ENCODE data around the gene SAA1.
"Not testable (repeated sequence)": the region's sequence is repeated elsewhere in the genome, so short reads cannot be mapped to it uniquely, and the experiment has no call there.

Gene SAA1

GRCh38 chr11:18243783-18244362, 22.2 kb upstream of the SAA1 start:
- no peaks in the 10 kb centered on the region for H3K27me3 ChIP-seq (ENCODE audit: insufficient read depth, poor library complexity, severe bottlenecking)
- H3K27ac ChIP-seq (replicated peaks) = no peak overlapping the region
- no peak overlapping the region for H3K4me3 ChIP-seq (replicated peaks; ENCODE audit: insufficient read depth, low read length)
- no peak for TF ChIP-seq REST (IDR thresholded peaks at IDR 0.05; ENCODE audit: insufficient replicate concordance, low read depth)
- peak; percentile 91 for TF ChIP-seq CTCF (IDR thresholded peaks at IDR 0.05; ENCODE audit: insufficient read depth, low read length)
- TF ChIP-seq SPI1 (IDR thresholded peaks at IDR 0.05; ENCODE audit: borderline replicate concordance, low read depth) = no peak; the same call in 1 of the 2 replicates
- DNase-seq (ENCODE audit: low read depth in 1 of 2, low spot score in 1 of 2) = peak; percentile 63 to 77

GRCh38 chr11:18245396-18245795, 20.7 kb upstream of the SAA1 start:
- Histone ChIP-seq H3K27me3 (ENCODE audit: insufficient read depth, poor library complexity, severe bottlenecking) (no peaks in the 10 kb centered on the region), H3K4me3 (replicated peaks; ENCODE audit: insufficient read depth, low read length) (no peak overlapping the region), H3K27ac (replicated peaks) (no peak overlapping the region)
- TF ChIP-seq CTCF (IDR thresholded peaks at IDR 0.05; ENCODE audit: insufficient read depth, low read length) = no peak
- TF ChIP-seq GABPA (IDR thresholded peaks at IDR 0.05; ENCODE audit: low read depth) = no peak
- TF ChIP-seq SPI1 (IDR thresholded peaks at IDR 0.05; ENCODE audit: borderline replicate concordance, low read depth) = no peak
- TF ChIP-seq REST (IDR thresholded peaks at IDR 0.05; ENCODE audit: insufficient replicate concordance, low read depth) = no peak
- TF ChIP-seq POLR2AphosphoS5 (IDR thresholded peaks at IDR 0.05; ENCODE audit: low read depth) = no peak
- no peak for DNase-seq (ENCODE audit: low read depth in 1 of 2, low spot score in 1 of 2)

DNA sequence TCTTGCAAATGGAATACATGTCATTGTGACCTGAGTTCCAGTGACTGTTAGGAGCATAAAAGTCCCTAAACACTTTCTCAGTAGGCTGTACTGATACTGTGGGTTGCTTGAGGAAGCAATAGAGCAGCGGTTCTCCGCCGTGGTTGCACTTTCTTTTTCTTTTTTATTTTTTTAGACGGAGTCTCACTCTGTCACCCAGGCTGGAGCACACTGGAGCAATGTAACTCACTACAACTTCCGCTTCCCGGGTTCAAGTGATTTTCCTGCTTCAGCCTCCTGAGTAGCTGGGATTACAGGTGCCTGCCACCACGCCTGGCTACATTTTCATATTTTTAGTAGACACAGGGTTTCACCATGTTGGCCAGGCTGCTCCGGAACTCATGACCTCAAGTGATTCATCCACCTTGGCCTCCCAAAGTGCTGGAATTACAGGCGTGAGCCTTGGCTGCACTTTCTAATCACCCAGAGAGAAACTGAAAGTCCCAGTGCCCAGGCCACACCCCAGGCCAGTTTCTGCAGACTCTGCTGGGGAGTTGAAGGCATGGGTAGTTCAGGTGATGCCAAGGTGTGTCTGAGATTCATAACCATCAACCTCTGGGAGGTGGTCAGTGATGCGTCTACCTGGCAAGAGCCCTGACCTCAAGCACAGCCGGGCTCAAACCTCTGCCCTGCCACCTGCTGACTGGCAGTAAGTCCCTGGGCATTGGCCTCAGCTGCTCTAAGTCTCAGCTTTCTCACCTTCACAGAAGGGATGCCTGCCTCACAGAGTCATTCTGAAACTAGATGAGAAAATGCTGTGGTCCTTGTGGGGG, 19.5 kb upstream of the SAA1 start:
- H3K27me3 ChIP-seq (ENCODE audit: insufficient read depth, poor library complexity, severe bottlenecking); H3K4me3 ChIP-seq (replicated peaks; ENCODE audit: insufficient read depth, low read length); DNase-seq (ENCODE audit: low read depth in 1 of 2, low spot score in 1 of 2); H3K27ac ChIP-seq (replicated peaks): not testable (repeated sequence)

DNA sequence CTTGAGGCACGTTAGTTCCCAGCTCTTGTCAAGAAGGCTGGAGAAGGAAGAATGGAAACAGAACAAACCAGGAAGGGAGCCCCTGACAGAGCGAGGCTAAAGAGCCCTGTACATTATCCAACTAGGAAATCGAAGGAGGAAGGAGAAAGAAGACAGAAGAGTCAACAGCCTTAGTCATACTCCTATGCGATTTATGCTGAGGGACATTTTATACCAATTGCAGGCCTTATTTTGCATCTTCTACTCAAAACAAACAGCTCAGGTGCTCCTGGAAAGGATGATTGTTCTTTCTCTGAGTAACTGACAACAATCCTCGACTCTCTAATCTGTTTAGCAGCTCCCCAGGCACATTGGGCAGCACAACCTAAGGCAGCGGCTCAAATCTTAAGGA, 18.9 kb upstream of the SAA1 start:
- not testable (repeated sequence) for H3K27ac ChIP-seq (replicated peaks); DNase-seq (ENCODE audit: low read depth in 1 of 2, low spot score in 1 of 2); H3K27me3 ChIP-seq (ENCODE audit: insufficient read depth, poor library complexity, severe bottlenecking); H3K4me3 ChIP-seq (replicated peaks; ENCODE audit: insufficient read depth, low read length)

- TF ChIP-seq GABPA (IDR thresholded peaks at IDR 0.05; ENCODE audit: low read depth) (no peak), REST (IDR thresholded peaks at IDR 0.05; ENCODE audit: insufficient replicate concordance, low read depth) (no peak), CTCF (IDR thresholded peaks at IDR 0.05; ENCODE audit: insufficient read depth, low read length) (no peak), POLR2AphosphoS5 (IDR thresholded peaks at IDR 0.05; ENCODE audit: low read depth) (no peak), SPI1 (IDR thresholded peaks at IDR 0.05; ENCODE audit: borderline replicate concordance, low read depth) (no peak)
- Histone ChIP-seq H3K27me3 (ENCODE audit: insufficient read depth, poor library complexity, severe bottlenecking) (no peaks in the 10 kb centered on the region), H3K4me3 (replicated peaks; ENCODE audit: insufficient read depth, low read length) (no peak within 1 kb of the TSS), H3K27ac (replicated peaks) (no peak within 1 kb of the TSS)
- no peak for DNase-seq (ENCODE audit: low read depth in 1 of 2, low spot score in 1 of 2)
Measured at GRCh38 chr11:18248561-18248960, 17.5 kb upstream of the SAA1 start, which contains the start of gene SAA2. SAA2 (minus strand) TSS chr11:18248668; CDS start chr11:18248011, 657 bp downstream.
